ENCODE data around the gene MED9. TPM values are rescaled to one million over a fixed set of nuclear protein-coding genes. Genes with fewer than 3 reads are reported as not detected.
"Not testable (repeated sequence)": the region's sequence is repeated elsewhere in the genome, so short reads cannot be mapped to it uniquely, and the experiment has no call there.

MED9 gene
- polyA plus RNA-seq, 1 donor from 2014 or later: 25.1 TPM

DNA sequence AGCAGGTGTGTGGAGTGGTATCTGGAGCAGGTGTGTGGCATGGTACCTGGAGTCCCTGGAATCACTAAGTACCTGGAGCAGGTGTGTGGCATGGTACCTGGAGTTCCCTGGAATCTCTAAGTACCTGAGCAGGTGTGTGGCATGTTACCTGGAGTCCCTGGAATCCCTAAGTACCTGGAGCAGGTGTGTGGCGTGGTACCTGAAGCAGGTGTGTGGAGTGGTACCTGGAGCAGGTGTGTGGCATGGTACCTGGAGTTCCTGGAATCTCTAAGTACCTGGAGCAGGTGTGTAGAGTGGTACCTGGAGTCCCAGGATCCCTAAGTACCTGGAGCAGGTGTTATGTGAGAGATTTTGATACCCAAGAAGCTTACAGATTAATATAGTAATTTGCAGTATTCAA, 22.1 kb upstream of the MED9 start:
- H3F3A ChIP-seq (ENCODE audit: insufficient read depth, low read length, poor library complexity, severe bottlenecking); H4K20me1 ChIP-seq (ENCODE audit: insufficient read depth); H2AFZ ChIP-seq (ENCODE audit: low read depth, low read length); H3K27me3 ChIP-seq (ENCODE audit: insufficient read depth, low read depth, low read length); H3K4me2 ChIP-seq (ENCODE audit: low read length); H3K9me3 ChIP-seq (ENCODE audit: low read length); H3K9me2 ChIP-seq (ENCODE audit: insufficient read depth, low read length); H3K36me3 ChIP-seq (ENCODE audit: insufficient read depth, low read length); H3K4me3 ChIP-seq (ENCODE audit: low read length); H3K79me2 ChIP-seq (replicated peaks; ENCODE audit: insufficient read depth, low read length); H3K9ac ChIP-seq (ENCODE audit: low read length); H3K27ac ChIP-seq (ENCODE audit: low read length): not testable (repeated sequence)

- H4K20me1 ChIP-seq (ENCODE audit: insufficient read depth): no peaks in the 10 kb centered on the region
- no peaks in the 10 kb centered on the region for H3K27me3 ChIP-seq (ENCODE audit: insufficient read depth, low read depth, low read length)
- no peak overlapping the region for H3K9ac ChIP-seq (ENCODE audit: low read length)
- no peaks in the 10 kb centered on the region for H3K79me2 ChIP-seq (replicated peaks; ENCODE audit: insufficient read depth, low read length)
- no peaks in the 10 kb centered on the region for H3K9me3 ChIP-seq (ENCODE audit: low read length)
- no peaks in the 10 kb centered on the region for H3K9me2 ChIP-seq (ENCODE audit: insufficient read depth, low read length)
- no peaks in the 10 kb centered on the region for H3K36me3 ChIP-seq (ENCODE audit: insufficient read depth, low read length)
- TF ChIP-seq TAF1 (IDR thresholded peaks at IDR 0.05; ENCODE audit: low read depth): no peak
- TF ChIP-seq EP300 (conservative IDR thresholded peaks at IDR 0.05; ENCODE audit: poor library complexity, severe bottlenecking): no peak
- TF ChIP-seq, protein P1, sequence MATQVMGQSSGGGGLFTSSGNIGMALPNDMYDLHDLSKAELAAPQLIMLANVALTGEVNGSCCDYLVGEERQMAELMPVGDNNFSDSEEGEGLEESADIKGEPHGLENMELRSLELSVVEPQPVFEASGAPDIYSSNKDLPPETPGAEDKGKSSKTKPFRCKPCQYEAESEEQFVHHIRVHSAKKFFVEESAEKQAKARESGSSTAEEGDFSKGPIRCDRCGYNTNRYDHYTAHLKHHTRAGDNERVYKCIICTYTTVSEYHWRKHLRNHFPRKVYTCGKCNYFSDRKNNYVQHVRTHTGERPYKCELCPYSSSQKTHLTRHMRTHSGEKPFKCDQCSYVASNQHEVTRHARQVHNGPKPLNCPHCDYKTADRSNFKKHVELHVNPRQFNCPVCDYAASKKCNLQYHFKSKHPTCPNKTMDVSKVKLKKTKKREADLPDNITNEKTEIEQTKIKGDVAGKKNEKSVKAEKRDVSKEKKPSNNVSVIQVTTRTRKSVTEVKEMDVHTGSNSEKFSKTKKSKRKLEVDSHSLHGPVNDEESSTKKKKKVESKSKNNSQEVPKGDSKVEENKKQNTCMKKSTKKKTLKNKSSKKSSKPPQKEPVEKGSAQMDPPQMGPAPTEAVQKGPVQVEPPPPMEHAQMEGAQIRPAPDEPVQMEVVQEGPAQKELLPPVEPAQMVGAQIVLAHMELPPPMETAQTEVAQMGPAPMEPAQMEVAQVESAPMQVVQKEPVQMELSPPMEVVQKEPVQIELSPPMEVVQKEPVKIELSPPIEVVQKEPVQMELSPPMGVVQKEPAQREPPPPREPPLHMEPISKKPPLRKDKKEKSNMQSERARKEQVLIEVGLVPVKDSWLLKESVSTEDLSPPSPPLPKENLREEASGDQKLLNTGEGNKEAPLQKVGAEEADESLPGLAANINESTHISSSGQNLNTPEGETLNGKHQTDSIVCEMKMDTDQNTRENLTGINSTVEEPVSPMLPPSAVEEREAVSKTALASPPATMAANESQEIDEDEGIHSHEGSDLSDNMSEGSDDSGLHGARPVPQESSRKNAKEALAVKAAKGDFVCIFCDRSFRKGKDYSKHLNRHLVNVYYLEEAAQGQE (IDR thresholded peaks at IDR 0.05; ENCODE audit: borderline replicate concordance): no peak
- TF ChIP-seq EZH2 (IDR thresholded peaks at IDR 0.05; ENCODE audit: borderline replicate concordance, insufficient read depth, low read length, poor library complexity, severe bottlenecking): no peak
- no peak for TF ChIP-seq MXI1 (conservative IDR thresholded peaks at IDR 0.05; ENCODE audit: poor library complexity, severe bottlenecking)
- no peak for TF ChIP-seq SMC3 (conservative IDR thresholded peaks at IDR 0.05; ENCODE audit: poor library complexity)
- TF ChIP-seq POLR2AphosphoS5 (IDR thresholded peaks at IDR 0.05): no peak
- TF ChIP-seq RAD21 (conservative IDR thresholded peaks at IDR 0.05): no peak
- no peak for TF ChIP-seq CTCF (IDR thresholded peaks at IDR 0.05; ENCODE audit: poor library complexity, severe bottlenecking)
- no peak overlapping the region for H2AFZ ChIP-seq (ENCODE audit: low read depth, low read length)
- no peak overlapping the region for H3K4me2 ChIP-seq (ENCODE audit: low read length)
- H3F3A ChIP-seq (ENCODE audit: insufficient read depth, low read length, poor library complexity, severe bottlenecking): no peaks in the 10 kb centered on the region
- H3K4me3 ChIP-seq (ENCODE audit: low read length): no peak overlapping the region
- H3K27ac ChIP-seq (ENCODE audit: low read length): no peak overlapping the region
These were observed 21.6 kb upstream of the MED9 start for GRCh38 chr17:17455173-17455572.

DNA sequence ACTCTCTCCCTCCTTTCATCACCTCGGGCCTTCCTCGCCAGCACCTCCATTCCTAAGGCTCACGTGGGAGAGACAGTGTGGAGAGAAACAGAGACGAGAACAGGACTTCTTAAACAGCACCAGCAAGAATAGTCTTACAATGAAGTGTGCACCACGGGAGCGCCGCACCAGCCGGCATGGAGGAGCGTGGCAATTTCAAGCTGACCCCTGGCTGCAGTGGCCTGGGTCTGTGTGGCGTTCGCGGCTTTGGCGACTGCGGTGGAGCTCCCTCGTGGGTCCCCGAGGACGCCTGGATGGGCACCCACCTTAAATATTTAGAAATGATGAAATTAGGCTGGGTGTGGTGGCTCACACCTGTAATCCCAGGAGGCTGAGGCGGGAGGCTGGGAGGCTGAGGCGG, 20.5 kb upstream of the MED9 start:
- no peak for TF ChIP-seq RAD21 (conservative IDR thresholded peaks at IDR 0.05)
- TF ChIP-seq EZH2 (IDR thresholded peaks at IDR 0.05; ENCODE audit: borderline replicate concordance, insufficient read depth, low read length, poor library complexity, severe bottlenecking): no peak
- TF ChIP-seq POLR2AphosphoS5 (IDR thresholded peaks at IDR 0.05): no peak
- TF ChIP-seq MXI1 (conservative IDR thresholded peaks at IDR 0.05; ENCODE audit: poor library complexity, severe bottlenecking): no peak
- TF ChIP-seq CTCF (IDR thresholded peaks at IDR 0.05; ENCODE audit: poor library complexity, severe bottlenecking): no peak
- TF ChIP-seq, protein P1 (IDR thresholded peaks at IDR 0.05; ENCODE audit: borderline replicate concordance): no peak
- TF ChIP-seq TAF1 (IDR thresholded peaks at IDR 0.05; ENCODE audit: low read depth): no peak
- TF ChIP-seq SMC3 (conservative IDR thresholded peaks at IDR 0.05; ENCODE audit: poor library complexity): no peak
- TF ChIP-seq EP300 (conservative IDR thresholded peaks at IDR 0.05; ENCODE audit: poor library complexity, severe bottlenecking): no peak
- no peak overlapping the region for H3K4me2 ChIP-seq (ENCODE audit: low read length)
- no peak overlapping the region for H3K4me3 ChIP-seq (ENCODE audit: low read length)
- no peak overlapping the region for H2AFZ ChIP-seq (ENCODE audit: low read depth, low read length)
- no peaks in the 10 kb centered on the region for H3K27me3 ChIP-seq (ENCODE audit: insufficient read depth, low read depth, low read length)
- no peaks in the 10 kb centered on the region for H3K79me2 ChIP-seq (replicated peaks; ENCODE audit: insufficient read depth, low read length)
- H3K9ac ChIP-seq (ENCODE audit: low read length): no peak overlapping the region
- no peaks in the 10 kb centered on the region for H4K20me1 ChIP-seq (ENCODE audit: insufficient read depth)
- H3F3A ChIP-seq (ENCODE audit: insufficient read depth, low read length, poor library complexity, severe bottlenecking): no peaks in the 10 kb centered on the region
- H3K9me2 ChIP-seq (ENCODE audit: insufficient read depth, low read length): no peaks in the 10 kb centered on the region
- H3K9me3 ChIP-seq (ENCODE audit: low read length): no peaks in the 10 kb centered on the region
- no peak overlapping the region for H3K27ac ChIP-seq (ENCODE audit: low read length)
- H3K36me3 ChIP-seq (ENCODE audit: insufficient read depth, low read length): no peaks in the 10 kb centered on the region

Data from neural cell (in vitro differentiated cells).